HG02798 (cell line): ENCODE measurements around the gene NOL6.
"Not testable (repeated sequence)": the region's sequence is repeated elsewhere in the genome, so short reads cannot be mapped to it uniquely, and the experiment has no call there.

Experiments
- ATAC-seq: cut with Tn5 transposase; IDR thresholded peaks from one replicate; pipeline ENCODE4 v1.9.1; 2021; ENCODE audit warnings: mild to moderate bottlenecking; ENCODE audit not compliant: unreplicated experiment, poor library complexity

Gene NOL6

GRCh38 chr9:33472881-33473615 is 676 bp downstream of the NOL6 start:
- no peak for ATAC-seq

GRCh38 chr9:33472171-33472880 is 1.4 kb downstream of the NOL6 start:
- no peak for ATAC-seq

DNA sequence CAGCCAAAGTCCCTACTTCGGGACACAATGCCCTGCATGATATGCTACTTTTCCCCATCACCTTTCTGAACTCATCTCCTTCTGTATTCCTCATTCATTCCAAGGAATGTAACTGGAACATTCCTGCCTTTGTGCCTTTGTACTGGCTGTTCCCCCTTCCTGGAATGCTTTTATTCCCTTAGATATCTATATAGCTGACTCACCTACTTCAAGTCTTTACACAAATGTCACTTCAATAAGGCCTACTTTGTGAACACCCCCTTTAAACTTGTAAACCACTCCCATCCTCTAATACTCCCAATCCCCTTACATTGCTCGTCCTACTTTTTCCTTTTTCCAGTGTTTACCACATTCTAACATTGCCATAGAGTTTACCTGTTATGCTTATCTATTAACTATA is 2.4 kb downstream of the NOL6 start:
- ATAC-seq: no peak

DNA sequence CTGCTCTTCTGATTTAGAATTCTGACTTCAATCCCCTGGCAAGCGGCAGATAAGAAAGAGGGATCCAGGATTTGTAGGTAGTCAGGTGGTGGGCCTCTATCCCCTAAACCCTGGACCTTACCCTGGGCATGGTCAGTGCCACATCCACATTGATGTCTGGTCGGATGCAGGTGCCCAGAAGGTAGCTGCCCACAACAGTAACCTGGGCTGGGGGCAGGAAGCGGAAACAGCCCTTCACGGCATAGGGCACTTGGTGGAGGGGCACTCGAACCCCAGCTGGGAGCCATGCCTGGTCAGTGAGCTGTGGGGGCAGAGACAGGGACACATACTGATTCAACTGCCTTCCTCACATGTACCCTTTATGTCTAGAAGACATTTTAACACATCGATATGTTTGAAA is 3.8 kb downstream of the NOL6 start:
- ATAC-seq: no peak

GRCh38 chr9:33468797-33469621 is 4.7 kb downstream of the NOL6 start:
- ATAC-seq: no peak

- no peak for ATAC-seq
Observed at GRCh38 chr9:33468215-33468730, 5.5 kb downstream of the NOL6 start.

GRCh38 chr9:33467526-33467925 is 6.2 kb downstream of the NOL6 start:
- no peak for ATAC-seq

GRCh38 chr9:33466565-33467495 is 6.9 kb downstream of the NOL6 start:
- ATAC-seq: no peak

GRCh38 chr9:33465596-33466564 is 7.8 kb downstream of the NOL6 start:
- ATAC-seq: no peak

GRCh38 chr9:33465096-33465495 is 8.6 kb downstream of the NOL6 start:
- no peak for ATAC-seq

- no peak for ATAC-seq
Observed at GRCh38 chr9:33464045-33464636, 9.6 kb downstream of the NOL6 start.

GRCh38 chr9:33463151-33463550 is 10.6 kb downstream of the NOL6 start:
- ATAC-seq: no peak

DNA sequence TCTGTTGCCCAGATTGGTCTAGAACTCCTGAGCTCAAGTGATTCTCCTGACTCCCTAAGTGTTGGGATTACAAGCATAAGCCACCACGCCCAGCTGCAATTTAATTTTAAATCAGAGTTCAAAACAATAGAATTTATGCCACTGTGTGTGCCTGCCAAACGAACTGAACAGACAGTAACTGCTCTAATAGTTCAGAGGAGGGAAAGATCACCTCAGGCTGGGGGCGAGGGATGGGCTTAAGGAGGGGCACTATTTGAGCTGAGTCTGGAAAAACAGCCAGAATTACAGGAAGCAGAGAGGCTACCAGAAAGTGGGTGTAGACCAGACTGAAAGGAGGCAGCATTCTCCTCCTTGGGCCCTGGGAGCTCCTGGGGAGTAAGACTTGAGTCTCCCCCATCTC is 12.2 kb downstream of the NOL6 start:
- ATAC-seq: no peak

DNA sequence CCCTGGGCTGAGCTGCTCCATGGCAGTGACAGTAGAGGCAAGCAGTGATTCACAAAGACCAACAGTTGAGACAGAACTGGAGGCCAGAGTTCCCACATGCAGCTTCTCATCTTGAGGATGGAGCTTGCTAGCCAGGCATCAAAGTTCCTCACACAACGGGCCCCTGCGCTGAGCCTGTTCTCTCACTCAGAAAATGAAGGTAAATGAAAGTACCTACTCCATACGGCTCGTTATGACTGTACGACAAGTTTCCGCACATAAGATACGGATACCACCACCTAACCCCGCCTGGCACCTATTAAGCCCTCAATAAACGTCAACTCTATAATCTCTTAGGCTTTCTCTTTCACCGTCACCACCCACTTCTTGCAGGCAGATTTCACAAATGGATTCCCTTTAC is 12.9 kb downstream of the NOL6 start:
- no peak for ATAC-seq

GRCh38 chr9:33459115-33459514 is 14.6 kb downstream of the NOL6 start:
- no peak for ATAC-seq

- ATAC-seq: no peak
Observed at GRCh38 chr9:33458444-33458843, 15.3 kb downstream of the NOL6 start.

GRCh38 chr9:33455945-33456344 is 17.8 kb downstream of the NOL6 start:
- ATAC-seq: peak; percentile 28

DNA sequence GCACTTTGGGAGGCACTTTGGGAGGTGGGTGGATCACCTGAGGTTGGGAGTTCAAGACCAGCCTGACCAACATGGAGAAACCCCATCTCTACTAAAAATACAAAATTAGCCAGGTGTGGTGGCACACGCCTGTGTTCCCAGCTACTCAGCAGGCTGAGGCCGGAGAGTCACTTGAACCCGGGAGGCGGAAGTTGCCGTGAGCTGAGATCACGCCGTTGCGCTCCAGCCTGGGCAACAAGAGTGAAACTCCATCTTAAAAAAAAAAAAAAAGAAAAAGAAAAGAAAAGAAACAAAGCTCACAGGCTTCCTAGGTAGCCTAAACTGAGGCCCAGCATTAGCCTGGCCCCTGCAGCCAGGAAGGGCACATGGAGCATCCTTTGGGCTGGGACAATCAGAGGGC is 18.3 kb downstream of the NOL6 start:
- not testable (repeated sequence) for ATAC-seq
